H9 (cell line): ENCODE measurements around the gene ADAMTS16. TPM values are rescaled to one million over a fixed set of nuclear protein-coding genes. Genes with fewer than 3 reads are reported as not detected.

Source experiments
- DNase-seq: peaks from one replicate; pipeline ENCODE4 v3.0.0-alpha.2; 2017
- H2AFZ ChIP-seq: one replicate; pipeline ENCODE4 v1.6.1; 2013; ENCODE audit warnings: mild to moderate bottlenecking, low read length, control low read depth, moderate library complexity
- H2AK5ac ChIP-seq: 2 replicates; pipeline ENCODE4 v1.6.1; 2013; ENCODE audit warnings: low read length, control low read depth, mixed read lengths; ENCODE audit not compliant: insufficient read length
- H2BK120ac ChIP-seq: one replicate; pipeline ENCODE4 v1.6.1; 2013; ENCODE audit warnings: low read depth, mild to moderate bottlenecking, low read length, control low read depth, inconsistent platforms; ENCODE audit not compliant: poor library complexity, severe bottlenecking
- H2BK12ac ChIP-seq: 2 replicates; pipeline ENCODE4 v1.6.1; 2013; ENCODE audit warnings: low read length, control low read depth, mixed read lengths, low read depth; ENCODE audit not compliant: insufficient read length
- H2BK15ac ChIP-seq: 2 replicates; pipeline ENCODE4 v1.6.1; 2013; ENCODE audit warnings: low read depth, low read length, control low read depth
- H2BK20ac ChIP-seq: one replicate; pipeline ENCODE4 v1.6.1; 2013; ENCODE audit warnings: low read depth, mild to moderate bottlenecking, low read length, control low read depth, inconsistent platforms; ENCODE audit not compliant: poor library complexity, severe bottlenecking
- H2BK5ac ChIP-seq: 2 replicates; pipeline ENCODE4 v1.6.1; 2013; ENCODE audit warnings: low read length, control low read depth, mixed read lengths; ENCODE audit not compliant: insufficient read length
- H3K14ac ChIP-seq: 2 replicates; pipeline ENCODE4 v1.6.1; 2013; ENCODE audit warnings: low read length, control low read depth; ENCODE audit not compliant: insufficient read depth
- H3K18ac ChIP-seq: 2 replicates; pipeline ENCODE4 v1.6.1; 2013; ENCODE audit warnings: low read depth, mild to moderate bottlenecking, mixed read lengths, low read length, control low read depth; ENCODE audit not compliant: insufficient read length
- H3K23ac ChIP-seq: 2 replicates; pipeline ENCODE4 v1.6.1; 2013; ENCODE audit warnings: low read length, control low read depth, mixed read lengths, low read depth; ENCODE audit not compliant: insufficient read length
- H3K23me2 ChIP-seq: 2 replicates; pipeline ENCODE4 v1.6.1; 2013; ENCODE audit warnings: low read depth, mild to moderate bottlenecking, mixed read lengths, low read length, control low read depth; ENCODE audit not compliant: insufficient read length, poor library complexity, severe bottlenecking
- H3K27ac ChIP-seq: 2 replicates; pipeline ENCODE4 v1.5.1; 2013; ENCODE audit warnings: low read length, control low read depth, mixed read lengths, low read depth; ENCODE audit not compliant: insufficient read length
- H3K27me3 ChIP-seq: 2 replicates; pipeline ENCODE4 v1.6.1; 2013; ENCODE audit warnings: low read length, control low read depth, inconsistent platforms; ENCODE audit not compliant: insufficient read depth
- H3K4ac ChIP-seq: 2 replicates; pipeline ENCODE4 v1.6.1; 2013; ENCODE audit warnings: low read depth, mild to moderate bottlenecking, control low read depth, inconsistent platforms, low read length, moderate library complexity
- H3K4me1 ChIP-seq: 2 replicates; pipeline ENCODE4 v1.6.1; 2013; ENCODE audit warnings: low read length, control low read depth, inconsistent platforms; ENCODE audit not compliant: insufficient read depth
- H3K4me2 ChIP-seq: 2 replicates; pipeline ENCODE4 v1.6.1; 2013; ENCODE audit warnings: low read length, control low read depth, mixed read lengths; ENCODE audit not compliant: insufficient read length, insufficient read depth
- H3K56ac ChIP-seq: 2 replicates; pipeline ENCODE4 v1.6.1; 2013; ENCODE audit warnings: low read depth, mild to moderate bottlenecking, mixed read lengths, low read length, control low read depth; ENCODE audit not compliant: insufficient read length
- H3K79me1 ChIP-seq: 2 replicates; pipeline ENCODE4 v1.6.1; 2013; ENCODE audit warnings: low read depth, mild to moderate bottlenecking, moderate library complexity, low read length, control low read depth, inconsistent platforms; ENCODE audit not compliant: insufficient read depth, poor library complexity, severe bottlenecking
- H3K79me2 ChIP-seq: 2 replicates; pipeline ENCODE4 v1.6.1; 2013; ENCODE audit warnings: low read length, control low read depth, inconsistent platforms; ENCODE audit not compliant: insufficient read depth
- H3K9ac ChIP-seq: 2 replicates; pipeline ENCODE4 v1.6.1; 2013; ENCODE audit warnings: low read length, control low read depth, mixed read lengths; ENCODE audit not compliant: insufficient read length; ENCODE audit errors: extremely low read depth
- H3K9me3 ChIP-seq: one replicate; pipeline ENCODE4 v1.6.1; 2013; ENCODE audit warnings: low read depth, low read length, inconsistent platforms; ENCODE audit not compliant: control insufficient read depth
- H3T11ph ChIP-seq: one replicate; pipeline ENCODE4 v1.6.1; 2013; ENCODE audit warnings: mild to moderate bottlenecking, low read length, control low read depth, inconsistent platforms
- H4K20me1 ChIP-seq: one replicate; pipeline ENCODE4 v1.6.1; 2013; ENCODE audit not compliant: control insufficient read depth, insufficient read length, insufficient read depth
- H4K5ac ChIP-seq: 2 replicates; pipeline ENCODE4 v1.6.1; 2013; ENCODE audit warnings: low read depth, mild to moderate bottlenecking, mixed read lengths, low read length, control low read depth; ENCODE audit not compliant: insufficient read length
- H4K8ac ChIP-seq: replicated peaks from 2 replicates; pipeline ENCODE4 v1.6.1; 2013; ENCODE audit warnings: low read length, control low read depth, mixed read lengths, low read depth; ENCODE audit not compliant: insufficient read length
- H4K91ac ChIP-seq: 2 replicates; pipeline ENCODE4 v1.6.1; 2013; ENCODE audit warnings: low read depth, mild to moderate bottlenecking, moderate library complexity, mixed read lengths, low read length, control low read depth; ENCODE audit not compliant: insufficient read length
- H3K27ac Mint-ChIP-seq, 3 experiments: 2 replicates in 2 of 3; 3 replicates in 1 of 3; pipeline ENCODE4 v1.8.0; 2020 to 2021; ENCODE audit warnings: mixed read lengths in 3 of 3, mild to moderate bottlenecking in 1 of 3, moderate library complexity in 1 of 3
- H3K27me3 Mint-ChIP-seq: 2 replicates; pipeline ENCODE4 v1.8.0; 2021; ENCODE audit warnings: low read depth, mild to moderate bottlenecking, moderate library complexity, mixed read lengths
- H3K36me3 Mint-ChIP-seq, 3 experiments: 2 replicates in 2 of 3; 3 replicates in 1 of 3; pipeline ENCODE4 v1.8.0; 2020 to 2021; ENCODE audit warnings: low read depth in 3 of 3, mixed read lengths in 3 of 3; ENCODE audit not compliant: insufficient read depth in 1 of 3
- H3K4me1 Mint-ChIP-seq, 2 experiments: 2 replicates each; pipeline ENCODE4 v1.8.0; 2020; ENCODE audit warnings: mixed read lengths in 2 of 2
- H3K4me3 Mint-ChIP-seq, 2 experiments: 2 replicates in 1 of 2; 3 replicates in 1 of 2; pipeline ENCODE4 v1.8.0; 2020 to 2021; ENCODE audit warnings: mild to moderate bottlenecking in 2 of 2, mixed read lengths in 2 of 2, moderate library complexity in 1 of 2
- H3K9me3 Mint-ChIP-seq, 2 experiments: 2 replicates in 1 of 2; 3 replicates in 1 of 2; pipeline ENCODE4 v1.8.0; 2020; ENCODE audit warnings: mild to moderate bottlenecking in 2 of 2, mixed read lengths in 2 of 2, moderate library complexity in 1 of 2
- WGBS: extraction: QIAGEN DNeasy Blood & Tissue Kit; methylation state at CpG from one replicate; pipeline ENCODE4 v1.1.7; 2013; ENCODE audit warnings: missing lambda C conversion rate, low lambda C conversion rate, mixed read lengths; ENCODE audit not compliant: insufficient read length; ENCODE audit errors: extremely low coverage; 5-methylcytosine and 5-hydroxymethylcytosine counted together
- total RNA-seq: library from RNA; stranded (reverse); gene quantifications from 2 replicates; pipeline ENCODE4 v1.2.1, GENCODE V29; 2021
- TF ChIP-seq, protein P1 (sequence below): fragments of 200-600 bp; sonication (generic); conservative IDR thresholded peaks from 3 replicates; pipeline ENCODE4 v1.8.0; 2021; ENCODE audit warnings: antibody characterized with exemption, mild to moderate bottlenecking

ADAMTS16 gene
- total RNA-seq, 1 experiment from 2014 or later, result 4.5 TPM

DNA sequence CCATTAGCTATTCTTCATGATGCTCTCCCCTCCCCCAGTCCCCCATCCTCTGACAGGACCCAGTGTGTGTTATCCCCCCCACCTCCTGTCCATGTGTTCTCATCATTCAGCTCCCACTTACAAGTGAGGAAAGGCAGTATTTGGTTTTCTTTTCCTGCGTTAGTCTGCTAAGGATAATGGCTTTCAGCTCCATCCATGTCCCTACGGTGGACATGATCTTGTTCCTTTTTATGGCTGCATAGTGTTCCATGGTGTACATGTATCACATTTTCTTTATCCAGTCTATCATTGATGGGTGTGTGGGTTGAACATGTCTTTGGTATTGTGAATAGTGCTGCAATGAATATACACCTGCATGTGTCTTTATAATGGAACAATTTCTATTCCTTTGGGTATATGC is 181.0 kb downstream of the ADAMTS16 start:
- peaks cover 17 to 19% of the 10 kb centered on the region in 2 experiments for H3K4me1 Mint-ChIP-seq
- Histone ChIP-seq H3K27ac (no peak overlapping the region), H3K23me2 (no peaks in the 10 kb centered on the region), H4K91ac (no peak overlapping the region), H4K5ac (no peak overlapping the region), H3K14ac (no peak overlapping the region), H4K20me1 (peaks cover 4% of the 10 kb centered on the region), H2BK120ac (no peak overlapping the region), H3K23ac (no peak overlapping the region), H4K8ac (no peak overlapping the region), H2BK15ac (no peak overlapping the region), H2BK12ac (no peak overlapping the region), H3K79me2 (no peaks in the 10 kb centered on the region), H3K56ac (no peak overlapping the region), H2AFZ (no peak overlapping the region), H3K4ac (no peak overlapping the region), H3T11ph (no peak overlapping the region), H3K4me2 (no peak overlapping the region), H3K9me3 (no peaks in the 10 kb centered on the region), H3K18ac (no peak overlapping the region), H3K27me3 (peaks cover 2% of the 10 kb centered on the region; the same call in 1 of the 2 replicates), H2BK20ac (no peak overlapping the region), H3K79me1 (no peaks in the 10 kb centered on the region), H2BK5ac (no peak overlapping the region), H3K4me1 (peaks cover 3% of the 10 kb centered on the region; the same call in 1 of the 2 replicates), H2AK5ac (no peak overlapping the region), H3K9ac (no peak overlapping the region)
- WGBS, result no CpG with 5 or more reads among the region's 2 CpGs
- no peak for DNase-seq
- peaks cover 0 to 10% (median 4%) of the 10 kb centered on the region in 3 experiments; a peak in 3 of 7 replicates for H3K36me3 Mint-ChIP-seq
- H3K4me3 Mint-ChIP-seq, result no peak overlapping the region
- peaks cover 0 to 3% of the 10 kb centered on the region in 2 experiments; a peak in 2 of 5 replicates for H3K9me3 Mint-ChIP-seq
- TF ChIP-seq, protein P1, sequence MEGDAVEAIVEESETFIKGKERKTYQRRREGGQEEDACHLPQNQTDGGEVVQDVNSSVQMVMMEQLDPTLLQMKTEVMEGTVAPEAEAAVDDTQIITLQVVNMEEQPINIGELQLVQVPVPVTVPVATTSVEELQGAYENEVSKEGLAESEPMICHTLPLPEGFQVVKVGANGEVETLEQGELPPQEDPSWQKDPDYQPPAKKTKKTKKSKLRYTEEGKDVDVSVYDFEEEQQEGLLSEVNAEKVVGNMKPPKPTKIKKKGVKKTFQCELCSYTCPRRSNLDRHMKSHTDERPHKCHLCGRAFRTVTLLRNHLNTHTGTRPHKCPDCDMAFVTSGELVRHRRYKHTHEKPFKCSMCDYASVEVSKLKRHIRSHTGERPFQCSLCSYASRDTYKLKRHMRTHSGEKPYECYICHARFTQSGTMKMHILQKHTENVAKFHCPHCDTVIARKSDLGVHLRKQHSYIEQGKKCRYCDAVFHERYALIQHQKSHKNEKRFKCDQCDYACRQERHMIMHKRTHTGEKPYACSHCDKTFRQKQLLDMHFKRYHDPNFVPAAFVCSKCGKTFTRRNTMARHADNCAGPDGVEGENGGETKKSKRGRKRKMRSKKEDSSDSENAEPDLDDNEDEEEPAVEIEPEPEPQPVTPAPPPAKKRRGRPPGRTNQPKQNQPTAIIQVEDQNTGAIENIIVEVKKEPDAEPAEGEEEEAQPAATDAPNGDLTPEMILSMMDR, result no peak
- peaks cover 4% of the 10 kb centered on the region for H3K27me3 Mint-ChIP-seq
- no peak overlapping the region for H3K27ac Mint-ChIP-seq
